ENCODE data around the gene ZNF688. TPM values are rescaled to one million over a fixed set of nuclear protein-coding genes. Genes with fewer than 3 reads are reported as not detected.

Gene ZNF688
- total and polyA plus RNA-seq, 10 donors: 10.7 to 43.5 (median 24.8) TPM

DNA sequence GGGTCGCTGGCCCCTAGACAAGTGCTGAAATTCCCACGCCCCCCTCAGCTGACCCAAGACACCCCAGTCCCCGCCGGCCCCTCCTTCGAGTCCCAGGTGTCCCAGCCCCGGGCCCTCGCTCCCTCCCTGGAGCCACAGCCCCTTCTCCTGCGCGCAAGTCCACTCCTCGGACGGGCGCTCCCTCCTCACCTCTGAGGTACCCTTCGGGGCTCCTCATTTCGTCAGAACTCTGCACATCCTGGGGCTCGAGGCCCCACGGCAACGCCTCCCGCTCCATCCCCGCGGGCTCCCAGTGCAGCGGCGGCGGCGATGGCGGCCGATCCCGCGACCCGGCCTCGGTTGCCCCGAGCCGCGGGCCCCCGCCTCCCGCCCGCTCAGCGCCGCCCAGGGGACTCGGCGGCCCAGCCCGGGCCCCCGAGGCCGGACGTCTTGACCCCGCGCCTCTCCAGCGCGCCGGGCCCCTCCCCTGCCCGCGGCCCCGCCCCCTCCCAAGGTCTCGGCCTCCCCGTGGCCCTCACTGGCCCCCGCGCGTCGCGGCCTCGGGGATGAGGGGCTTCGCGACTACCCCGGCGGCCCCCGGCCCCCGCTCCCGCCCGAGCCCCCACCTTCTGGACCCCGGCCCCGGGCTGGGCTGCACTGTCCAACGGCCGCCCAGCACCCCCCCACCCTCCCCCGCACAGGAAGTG is 45.2 kb downstream of the ZNF688 start, which contains the start of gene ZNF768:
ZNF768 (minus strand) TSS at position 430 of the 686 bp plus-strand sequence; CDS start at position 277, 153 bp downstream.
- 0 to 3% (median 2%) methylated on average over 11 to 73 of the region's 73 CpGs for WGBS, 5 donors
- TF ChIP-seq POLR2A (IDR thresholded peaks at IDR 0.05) (no peak), POLR2AphosphoS5 (IDR thresholded peaks at IDR 0.05) (peak in 2 of 3 donors; percentile 3 to 15)
- Histone ChIP-seq H3K27me3 (replicated peaks in 1 of 7) (no peaks in the 10 kb centered on the region), H3K4me3 (peak within 1 kb of the TSS; percentile 47 to 96 (median 80)), H3K4me1 (peaks cover 6 to 64% (median 32%) of the 10 kb centered on the region in 6 donors), H3K36me3 (peaks cover 0 to 37% (median 20%) of the 10 kb centered on the region in 6 donors), H3K9me3 (no peaks in the 10 kb centered on the region), H3K27ac (peak within 1 kb of the TSS; percentile 88 to 99 (median 97))
- intact Hi-C loops (cut with DNase I; ENCODE audit: low total_unique reads): loop anchor here (10.0 kb wide), 1 partner anchor 81 kb away; the partner anchor contains the start of gene SEPHS2
- DNase-seq: peak; percentile 95

DNA sequence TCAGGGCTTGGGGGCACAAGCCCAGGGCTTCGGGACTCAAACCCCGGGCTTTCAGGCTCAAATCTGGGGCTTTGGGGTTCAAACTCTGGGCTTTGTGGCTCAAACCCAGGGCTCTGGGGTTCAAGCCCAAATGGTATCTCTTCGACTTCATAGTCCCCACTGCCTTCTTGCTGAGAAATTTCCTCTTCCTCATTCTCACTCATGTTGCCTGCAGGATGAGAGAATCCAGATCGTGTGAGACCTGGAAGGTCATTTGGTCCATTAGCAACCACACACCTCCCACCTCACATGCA is 45.7 kb downstream of the ZNF688 start:
- H3K27me3 ChIP-seq (replicated peaks in 1 of 7): no peaks in the 10 kb centered on the region
- DNase-seq: no peak
- intact Hi-C loops (cut with DNase I; ENCODE audit: low total_unique reads): loop anchor here (10.0 kb wide), 1 partner anchor 81 kb away; the partner anchor contains the start of gene SEPHS2
- H3K4me1 ChIP-seq: peaks cover 6 to 60% (median 32%) of the 10 kb centered on the region in 6 donors
- peaks cover 0 to 37% (median 21%) of the 10 kb centered on the region in 6 donors for H3K36me3 ChIP-seq
- no peak for TF ChIP-seq POLR2AphosphoS5 (IDR thresholded peaks at IDR 0.05)
- TF ChIP-seq, protein P1, sequence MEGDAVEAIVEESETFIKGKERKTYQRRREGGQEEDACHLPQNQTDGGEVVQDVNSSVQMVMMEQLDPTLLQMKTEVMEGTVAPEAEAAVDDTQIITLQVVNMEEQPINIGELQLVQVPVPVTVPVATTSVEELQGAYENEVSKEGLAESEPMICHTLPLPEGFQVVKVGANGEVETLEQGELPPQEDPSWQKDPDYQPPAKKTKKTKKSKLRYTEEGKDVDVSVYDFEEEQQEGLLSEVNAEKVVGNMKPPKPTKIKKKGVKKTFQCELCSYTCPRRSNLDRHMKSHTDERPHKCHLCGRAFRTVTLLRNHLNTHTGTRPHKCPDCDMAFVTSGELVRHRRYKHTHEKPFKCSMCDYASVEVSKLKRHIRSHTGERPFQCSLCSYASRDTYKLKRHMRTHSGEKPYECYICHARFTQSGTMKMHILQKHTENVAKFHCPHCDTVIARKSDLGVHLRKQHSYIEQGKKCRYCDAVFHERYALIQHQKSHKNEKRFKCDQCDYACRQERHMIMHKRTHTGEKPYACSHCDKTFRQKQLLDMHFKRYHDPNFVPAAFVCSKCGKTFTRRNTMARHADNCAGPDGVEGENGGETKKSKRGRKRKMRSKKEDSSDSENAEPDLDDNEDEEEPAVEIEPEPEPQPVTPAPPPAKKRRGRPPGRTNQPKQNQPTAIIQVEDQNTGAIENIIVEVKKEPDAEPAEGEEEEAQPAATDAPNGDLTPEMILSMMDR (IDR thresholded peaks at IDR 0.05 in 8 of 11, conservative IDR thresholded peaks at IDR 0.05 in 3 of 11): no peak
- TF ChIP-seq POLR2A (IDR thresholded peaks at IDR 0.05): no peak
- peak overlapping the region; percentile 47 to 96 (median 80) for H3K4me3 ChIP-seq
- peak overlapping the region; percentile 88 to 99 (median 97) for H3K27ac ChIP-seq
- 48 to 60% (median 56%) methylated on average over 4 of the region's 4 CpGs for WGBS, 5 donors
- no peaks in the 10 kb centered on the region for H3K9me3 ChIP-seq

DNA sequence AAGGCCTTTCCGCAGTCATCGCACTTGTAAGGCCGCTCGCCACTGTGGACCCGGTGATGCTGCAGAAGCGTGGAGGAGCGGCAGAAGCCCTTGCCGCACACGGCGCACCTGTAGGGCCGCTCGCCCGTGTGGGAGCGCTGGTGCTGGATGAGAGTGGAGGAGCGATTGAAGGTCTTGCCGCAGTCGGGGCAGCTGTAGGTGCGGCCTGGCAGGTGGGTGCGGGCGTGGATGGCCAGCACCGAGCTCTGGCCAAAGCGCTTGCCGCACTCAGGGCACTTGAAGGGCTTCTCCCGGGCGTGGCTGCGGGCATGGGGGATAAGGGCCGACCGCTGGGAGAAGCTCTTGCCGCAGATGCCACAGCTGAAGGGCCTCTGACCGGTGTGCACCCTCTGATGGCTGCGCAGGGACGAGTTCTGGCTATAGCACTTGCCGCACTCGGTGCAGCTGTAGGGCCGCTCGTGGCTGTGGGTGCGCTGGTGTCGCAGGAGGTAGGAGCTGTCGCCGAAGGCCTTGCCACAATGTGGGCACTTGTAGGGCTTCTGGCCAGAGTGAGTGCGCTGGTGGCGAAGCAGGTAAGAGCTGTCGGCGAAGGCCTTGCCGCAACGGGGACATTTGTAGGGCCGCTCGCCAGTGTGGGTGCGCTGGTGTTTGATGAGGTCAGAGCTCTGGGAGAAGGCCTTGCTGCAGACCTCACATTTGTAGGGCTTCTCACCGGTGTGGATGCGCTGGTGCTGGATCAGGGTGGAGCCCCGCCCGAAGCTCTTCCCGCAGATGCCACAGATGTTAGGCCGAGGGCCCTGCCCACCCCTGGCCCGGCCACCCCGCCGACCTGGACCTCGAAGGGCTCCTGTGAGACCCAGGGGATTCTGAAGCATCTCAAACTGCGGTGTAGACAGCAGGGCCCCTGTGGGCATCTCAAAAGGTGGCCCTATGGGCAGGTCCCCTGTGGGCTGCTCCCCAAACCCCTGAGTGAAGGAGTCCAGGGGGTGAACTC is 46.6 kb downstream of the ZNF688 start:
- peak; percentile 78 for DNase-seq
- H3K4me1 ChIP-seq: peaks cover 6 to 50% (median 32%) of the 10 kb centered on the region in 6 donors
- intact Hi-C loops (cut with DNase I; ENCODE audit: low total_unique reads): loop anchor here (10.0 kb wide), 1 partner anchor 80 kb away; the partner anchor contains the start of gene SEPHS2
- no peaks in the 10 kb centered on the region for H3K9me3 ChIP-seq
- H3K27ac ChIP-seq: peak overlapping the region in 1 of 8 donors; percentile 97
- no peaks in the 10 kb centered on the region for H3K27me3 ChIP-seq (replicated peaks in 1 of 7)
- no peak overlapping the region for H3K4me3 ChIP-seq
- TF ChIP-seq POLR2A (IDR thresholded peaks at IDR 0.05): no peak
- TF ChIP-seq POLR2AphosphoS5 (IDR thresholded peaks at IDR 0.05): peak in 2 of 3 donors; percentile 32 to 65
- TF ChIP-seq, protein P1 (IDR thresholded peaks at IDR 0.05 in 8 of 11, conservative IDR thresholded peaks at IDR 0.05 in 3 of 11): no peak
- 95 to 96% (median 95%) methylated on average over 42 to 60 of the region's 60 CpGs for WGBS, 5 donors
- peaks cover 0 to 40% (median 28%) of the 10 kb centered on the region in 6 donors for H3K36me3 ChIP-seq

DNA sequence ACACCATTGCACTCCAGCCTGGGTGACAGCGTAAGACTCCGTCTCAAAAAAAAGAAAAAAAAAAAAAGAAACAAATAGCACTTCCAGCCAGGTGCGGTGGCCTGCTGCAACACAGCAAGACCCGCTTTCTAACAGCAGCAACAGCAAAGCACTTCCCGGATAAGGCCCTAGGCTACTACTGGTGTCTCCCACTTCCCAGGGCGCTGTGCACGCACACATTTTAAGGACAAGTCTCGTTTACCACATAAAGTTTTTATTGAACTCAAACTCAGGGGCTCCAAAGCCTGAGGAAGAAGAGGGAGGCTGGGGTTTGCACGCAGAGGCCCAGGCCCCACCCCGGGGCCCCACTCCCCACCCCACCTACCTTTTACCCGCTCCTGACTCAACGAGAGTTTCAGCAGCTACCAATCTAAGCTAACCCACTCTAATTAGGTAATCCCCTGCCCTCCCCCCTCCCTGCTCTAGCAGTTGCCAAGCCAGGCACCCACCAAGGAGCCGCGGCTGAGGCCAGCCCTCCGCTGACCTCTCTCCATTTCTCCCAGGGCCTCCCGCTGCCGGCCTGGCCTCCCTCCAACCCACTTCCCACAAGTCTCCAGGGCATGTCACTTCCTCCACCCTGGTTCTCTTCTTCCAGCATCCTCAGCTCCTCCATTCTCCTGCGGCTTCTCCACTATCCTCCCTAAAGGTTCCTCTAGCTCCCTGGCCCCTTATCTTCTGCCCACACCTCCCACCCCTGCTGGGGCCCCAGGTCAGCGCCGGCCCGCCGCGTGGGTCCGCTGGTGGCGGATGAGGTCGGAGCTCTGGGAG is 47.5 kb downstream of the ZNF688 start:
- peak in 1 of 3 donors; percentile 15 for TF ChIP-seq POLR2AphosphoS5 (IDR thresholded peaks at IDR 0.05)
- TF ChIP-seq, protein P1 (IDR thresholded peaks at IDR 0.05 in 8 of 11, conservative IDR thresholded peaks at IDR 0.05 in 3 of 11): no peak
- no peak for TF ChIP-seq POLR2A (IDR thresholded peaks at IDR 0.05)
- H3K4me3 ChIP-seq: no peak overlapping the region
- WGBS, 5 donors: 76 to 84% (median 79%) methylated on average over 23 to 26 of the region's 26 CpGs
- H3K9me3 ChIP-seq: no peaks in the 10 kb centered on the region
- peaks cover 0 to 50% (median 37%) of the 10 kb centered on the region in 6 donors for H3K36me3 ChIP-seq
- no peaks in the 10 kb centered on the region for H3K27me3 ChIP-seq (replicated peaks in 1 of 7)
- H3K27ac ChIP-seq: peak overlapping the region in 3 of 8 donors; percentile 13 to 33 (median 30)
- intact Hi-C loops (cut with DNase I; ENCODE audit: low total_unique reads): loop anchor here (10.0 kb wide), 1 partner anchor 79 kb away; the partner anchor contains the start of gene SEPHS2
- DNase-seq: no peak
- peaks cover 6 to 43% (median 31%) of the 10 kb centered on the region in 6 donors for H3K4me1 ChIP-seq

Data from spleen (tissue), 11 donors.